Measurements from ENCODE around the gene ZNF385C. TPM values are rescaled to one million over a fixed set of nuclear protein-coding genes. Genes with fewer than 3 reads are reported as not detected.

Gene ZNF385C
- polyA plus RNA-seq, 2 of the 4 experiments (the other 2 are of a cell fraction) = 0.13 to 0.61 TPM

DNA sequence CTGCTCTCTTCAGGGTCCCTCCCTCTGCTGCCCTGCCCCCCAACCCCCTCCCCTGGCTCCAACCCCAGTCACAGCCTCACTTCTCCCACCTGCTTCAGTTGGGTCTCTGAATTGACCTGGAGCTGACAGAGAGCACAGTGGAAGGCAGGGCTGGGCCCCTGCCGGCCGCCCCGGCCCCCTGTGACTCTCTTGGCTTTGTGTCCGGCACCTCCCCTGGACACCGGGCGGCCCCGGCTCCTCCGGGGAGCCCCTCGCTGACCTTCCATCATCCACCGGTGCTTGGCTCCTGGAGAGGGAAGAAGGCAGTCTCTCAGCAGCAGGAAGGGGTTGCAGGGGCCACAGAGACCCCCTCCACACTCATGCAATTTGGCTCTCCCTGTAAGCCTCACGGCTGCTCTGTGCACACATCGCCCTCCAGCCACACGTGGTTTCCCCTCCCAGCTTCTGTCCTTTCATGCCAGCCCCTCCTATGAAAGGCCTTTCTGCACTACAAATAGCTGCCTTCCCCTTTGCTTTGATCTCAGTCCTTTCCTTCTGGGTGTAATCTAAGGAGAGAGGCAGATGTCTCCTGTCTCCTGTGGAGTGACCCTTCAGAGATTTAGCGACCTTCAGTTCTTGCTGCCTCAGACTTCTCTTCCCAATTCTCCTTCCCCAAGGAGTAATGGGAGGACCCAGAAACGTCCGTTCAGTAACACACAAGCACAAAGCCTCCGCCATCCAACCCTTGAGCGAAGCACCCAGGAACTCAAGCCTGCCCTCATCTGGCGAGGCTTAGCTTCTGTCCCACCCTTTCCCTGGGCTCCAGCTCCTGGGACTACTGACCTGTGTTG lies 70.1 kb downstream of the ZNF385C start:
- peak in 1 of 2 experiments; percentile 33; a peak in 2 of 5 replicates for TF ChIP-seq RAD21 (conservative IDR thresholded peaks at IDR 0.05 in 1 of 2, IDR thresholded peaks at IDR 0.05 in 1 of 2)
- TF ChIP-seq HDAC2 (IDR thresholded peaks at IDR 0.05) = no peak
- TF ChIP-seq ESRRA (IDR thresholded peaks at IDR 0.05; ENCODE audit: borderline replicate concordance, low read length) = no peak
- no peak for TF ChIP-seq FOXS1 (CRISPR knock-in tag; IDR thresholded peaks at IDR 0.05)
- TF ChIP-seq CEBPB (IDR thresholded peaks at IDR 0.05) = no peak
- TF ChIP-seq SMC3 (IDR thresholded peaks at IDR 0.05) = peak; percentile 33; the same call in 2 of the 3 replicates
- TF ChIP-seq, protein P1, sequence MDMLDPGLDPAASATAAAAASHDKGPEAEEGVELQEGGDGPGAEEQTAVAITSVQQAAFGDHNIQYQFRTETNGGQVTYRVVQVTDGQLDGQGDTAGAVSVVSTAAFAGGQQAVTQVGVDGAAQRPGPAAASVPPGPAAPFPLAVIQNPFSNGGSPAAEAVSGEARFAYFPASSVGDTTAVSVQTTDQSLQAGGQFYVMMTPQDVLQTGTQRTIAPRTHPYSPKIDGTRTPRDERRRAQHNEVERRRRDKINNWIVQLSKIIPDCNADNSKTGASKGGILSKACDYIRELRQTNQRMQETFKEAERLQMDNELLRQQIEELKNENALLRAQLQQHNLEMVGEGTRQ (IDR thresholded peaks at IDR 0.05) = no peak
- TF ChIP-seq NFE2L2 (conservative IDR thresholded peaks at IDR 0.05; ENCODE audit: low read length) = no peak
- TF ChIP-seq NPAS2 (CRISPR knock-in tag; IDR thresholded peaks at IDR 0.05; ENCODE audit: borderline replicate concordance) = no peak
- no peak for TF ChIP-seq HOXB13 (CRISPR knock-in tag; IDR thresholded peaks at IDR 0.05; ENCODE audit: low read depth)
- TF ChIP-seq, protein P2, sequence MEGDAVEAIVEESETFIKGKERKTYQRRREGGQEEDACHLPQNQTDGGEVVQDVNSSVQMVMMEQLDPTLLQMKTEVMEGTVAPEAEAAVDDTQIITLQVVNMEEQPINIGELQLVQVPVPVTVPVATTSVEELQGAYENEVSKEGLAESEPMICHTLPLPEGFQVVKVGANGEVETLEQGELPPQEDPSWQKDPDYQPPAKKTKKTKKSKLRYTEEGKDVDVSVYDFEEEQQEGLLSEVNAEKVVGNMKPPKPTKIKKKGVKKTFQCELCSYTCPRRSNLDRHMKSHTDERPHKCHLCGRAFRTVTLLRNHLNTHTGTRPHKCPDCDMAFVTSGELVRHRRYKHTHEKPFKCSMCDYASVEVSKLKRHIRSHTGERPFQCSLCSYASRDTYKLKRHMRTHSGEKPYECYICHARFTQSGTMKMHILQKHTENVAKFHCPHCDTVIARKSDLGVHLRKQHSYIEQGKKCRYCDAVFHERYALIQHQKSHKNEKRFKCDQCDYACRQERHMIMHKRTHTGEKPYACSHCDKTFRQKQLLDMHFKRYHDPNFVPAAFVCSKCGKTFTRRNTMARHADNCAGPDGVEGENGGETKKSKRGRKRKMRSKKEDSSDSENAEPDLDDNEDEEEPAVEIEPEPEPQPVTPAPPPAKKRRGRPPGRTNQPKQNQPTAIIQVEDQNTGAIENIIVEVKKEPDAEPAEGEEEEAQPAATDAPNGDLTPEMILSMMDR (IDR thresholded peaks at IDR 0.05) = peak; percentile 43; the same call in 2 of the 3 replicates
- no peak for TF ChIP-seq EP300 (IDR thresholded peaks at IDR 0.05)
- DNase-seq (ENCODE audit: low read depth in 1 of 2, low spot score in 1 of 2) (peak; percentile 70 to 71), ATAC-seq (peak; percentile 58 to 74), FAIRE-seq (no peak)
- 69% methylated on average over 19 of the region's 19 CpGs for WGBS (ENCODE audit: missing lambda C conversion rate)
- H3K4me2 ChIP-seq = no peak overlapping the region
- CTCF ChIA-PET = interaction anchor here (0.6 to 22.6 kb wide), 12 partner anchors 6 to 446 kb away, joined by 3 to 658 read pairs (median 4); partner anchors contain the start of genes CNP, DHX58, DNAJC7 and GHDC
- H3K4me3 ChIP-seq = no peak overlapping the region
- peaks cover 22% of the 10 kb centered on the region for H3K4me1 ChIP-seq
- POLR2A ChIA-PET = interaction anchor here (0.6 to 1.2 kb wide), 3 partner anchors 11 to 290 kb away, joined by 3 to 7 read pairs (median 4); partner anchors contain the start of gene DNAJC7
- no peak overlapping the region for H3K27ac ChIP-seq
- H3K9me3 ChIP-seq = no peaks in the 10 kb centered on the region

DNA sequence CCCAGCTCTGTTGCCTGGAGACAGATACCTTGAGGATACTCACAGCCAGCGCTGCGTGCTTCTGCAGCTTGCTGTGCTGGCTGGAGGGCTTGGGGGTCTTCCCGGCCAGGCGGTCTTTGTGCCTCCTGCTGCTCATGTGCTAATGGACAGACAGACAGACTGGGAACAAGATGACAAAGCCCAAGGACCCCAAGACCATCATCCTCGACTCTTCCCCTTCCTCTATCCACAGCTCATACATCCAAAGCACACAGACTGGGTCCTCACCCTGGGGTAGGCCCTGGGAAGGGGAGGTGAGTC lies 70.7 kb downstream of the ZNF385C start:
- WGBS (ENCODE audit: missing lambda C conversion rate) = 90% methylated on average over 5 of the region's 5 CpGs
- Histone ChIP-seq H3K4me2 (no peak overlapping the region), H3K4me3 (no peak overlapping the region), H3K4me1 (peaks cover 22% of the 10 kb centered on the region), H3K9me3 (no peaks in the 10 kb centered on the region), H3K27ac (no peak overlapping the region)
- ChIA-PET CTCF (interaction anchor here (0.6 to 19.4 kb wide), 7 partner anchors 10 to 446 kb away, joined by 4 to 658 read pairs (median 66); partner anchors contain the start of genes CNP, DHX58, DNAJC7 and HSPB9), POLR2A (interaction anchor here (0.6 to 0.9 kb wide), 3 partner anchors 18 to 291 kb away, joined by 3 to 4 read pairs (median 4); no protein-coding TSS in a partner anchor)
- no peak for FAIRE-seq
- no peak for TF ChIP-seq ZFP36 (IDR thresholded peaks at IDR 0.05; ENCODE audit: borderline replicate concordance, partially characterized antibody)
- TF ChIP-seq HOXA7 (CRISPR knock-in tag; IDR thresholded peaks at IDR 0.05) = no peak
- no peak for TF ChIP-seq GATA3 (IDR thresholded peaks at IDR 0.05; ENCODE audit: borderline replicate concordance)
- TF ChIP-seq CHD2 (IDR thresholded peaks at IDR 0.05; ENCODE audit: low read length, partially characterized antibody) = no peak
- no peak for TF ChIP-seq RFX5 (IDR thresholded peaks at IDR 0.05)
- TF ChIP-seq, protein P3, sequence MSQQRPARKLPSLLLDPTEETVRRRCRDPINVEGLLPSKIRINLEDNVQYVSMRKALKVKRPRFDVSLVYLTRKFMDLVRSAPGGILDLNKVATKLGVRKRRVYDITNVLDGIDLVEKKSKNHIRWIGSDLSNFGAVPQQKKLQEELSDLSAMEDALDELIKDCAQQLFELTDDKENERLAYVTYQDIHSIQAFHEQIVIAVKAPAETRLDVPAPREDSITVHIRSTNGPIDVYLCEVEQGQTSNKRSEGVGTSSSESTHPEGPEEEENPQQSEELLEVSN (IDR thresholded peaks at IDR 0.05; ENCODE audit: borderline replicate concordance, low read depth) = no peak
- no peak for TF ChIP-seq SMC3 (IDR thresholded peaks at IDR 0.05)
- TF ChIP-seq, protein P4, sequence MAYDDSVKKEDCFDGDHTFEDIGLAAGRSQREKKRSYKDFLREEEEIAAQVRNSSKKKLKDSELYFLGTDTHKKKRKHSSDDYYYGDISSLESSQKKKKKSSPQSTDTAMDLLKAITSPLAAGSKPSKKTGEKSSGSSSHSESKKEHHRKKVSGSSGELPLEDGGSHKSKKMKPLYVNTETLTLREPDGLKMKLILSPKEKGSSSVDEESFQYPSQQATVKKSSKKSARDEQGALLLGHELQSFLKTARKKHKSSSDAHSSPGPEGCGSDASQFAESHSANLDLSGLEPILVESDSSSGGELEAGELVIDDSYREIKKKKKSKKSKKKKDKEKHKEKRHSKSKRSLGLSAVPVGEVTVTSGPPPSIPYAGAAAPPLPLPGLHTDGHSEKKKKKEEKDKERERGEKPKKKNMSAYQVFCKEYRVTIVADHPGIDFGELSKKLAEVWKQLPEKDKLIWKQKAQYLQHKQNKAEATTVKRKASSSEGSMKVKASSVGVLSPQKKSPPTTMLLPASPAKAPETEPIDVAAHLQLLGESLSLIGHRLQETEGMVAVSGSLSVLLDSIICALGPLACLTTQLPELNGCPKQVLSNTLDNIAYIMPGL (CRISPR knock-in tag; IDR thresholded peaks at IDR 0.05; ENCODE audit: borderline replicate concordance) = no peak
- TF ChIP-seq, protein P5, sequence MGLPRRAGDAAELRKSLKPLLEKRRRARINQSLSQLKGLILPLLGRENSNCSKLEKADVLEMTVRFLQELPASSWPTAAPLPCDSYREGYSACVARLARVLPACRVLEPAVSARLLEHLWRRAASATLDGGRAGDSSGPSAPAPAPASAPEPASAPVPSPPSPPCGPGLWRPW (IDR thresholded peaks at IDR 0.05) = no peak
- no peak for TF ChIP-seq MYC (IDR thresholded peaks at IDR 0.05; ENCODE audit: borderline replicate concordance, low read length)
- no peak for TF ChIP-seq CEBPB (IDR thresholded peaks at IDR 0.05)
- TF ChIP-seq FOXS1 (CRISPR knock-in tag; IDR thresholded peaks at IDR 0.05) = no peak
- no peak for TF ChIP-seq RNF2 (IDR thresholded peaks at IDR 0.05; ENCODE audit: borderline replicate concordance, low read depth)
- TF ChIP-seq, protein P6, sequence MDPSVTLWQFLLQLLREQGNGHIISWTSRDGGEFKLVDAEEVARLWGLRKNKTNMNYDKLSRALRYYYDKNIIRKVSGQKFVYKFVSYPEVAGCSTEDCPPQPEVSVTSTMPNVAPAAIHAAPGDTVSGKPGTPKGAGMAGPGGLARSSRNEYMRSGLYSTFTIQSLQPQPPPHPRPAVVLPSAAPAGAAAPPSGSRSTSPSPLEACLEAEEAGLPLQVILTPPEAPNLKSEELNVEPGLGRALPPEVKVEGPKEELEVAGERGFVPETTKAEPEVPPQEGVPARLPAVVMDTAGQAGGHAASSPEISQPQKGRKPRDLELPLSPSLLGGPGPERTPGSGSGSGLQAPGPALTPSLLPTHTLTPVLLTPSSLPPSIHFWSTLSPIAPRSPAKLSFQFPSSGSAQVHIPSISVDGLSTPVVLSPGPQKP (IDR thresholded peaks at IDR 0.05; ENCODE audit: low read depth, low read length) = no peak
- no peak for DNase-seq (ENCODE audit: low read depth in 1 of 2, low spot score in 1 of 2)
- no peak for ATAC-seq
